Lower lobe of right lung (tissue), 2 donors: ENCODE measurements around the gene ZFY. TPM values are rescaled to one million over a fixed set of nuclear protein-coding genes. Genes with fewer than 3 reads are reported as not detected.
"Not testable (repeated sequence)": the region's sequence is repeated elsewhere in the genome, so short reads cannot be mapped to it uniquely, and the experiment has no call there.

Experiments
- ATAC-seq, 2 donors: fragments of 200-7000 bp; cut with Tn5 transposase; one replicate each; pipeline ENCODE4 v1.9.1; 2020 to 2022; ENCODE audit warnings: mild to moderate bottlenecking in 2 of 2, moderate library complexity in 2 of 2
- DNase-seq: peaks from one replicate; pipeline ENCODE4 v3.0.0-alpha.2; 2020
- H3K27ac ChIP-seq: fragments of 200-600 bp; one replicate; pipeline ENCODE4 v1.8.0; 2022
- H3K27me3 ChIP-seq: fragments of 200-600 bp; one replicate; pipeline ENCODE4 v1.8.0; 2022; ENCODE audit warnings: low read depth
- H3K36me3 ChIP-seq: fragments of 200-600 bp; one replicate; pipeline ENCODE4 v1.8.0; 2022; ENCODE audit warnings: mild to moderate bottlenecking
- H3K4me1 ChIP-seq: fragments of 200-600 bp; one replicate; pipeline ENCODE4 v1.8.0; 2022
- H3K4me3 ChIP-seq: fragments of 200-600 bp; one replicate; pipeline ENCODE4 v1.8.0; 2022; ENCODE audit warnings: mild to moderate bottlenecking
- H3K9me3 ChIP-seq: fragments of 200-600 bp; one replicate; pipeline ENCODE4 v1.8.0; 2022
- intact Hi-C: fragments of 100-400 bp; cut with DNase I; formaldehyde crosslinking; loops from one replicate; pipeline ENCODE4 v1.11.0; 2022
- total RNA-seq: library from RNA; stranded (reverse); fragmentation: NEBNext Ultra II Directional; extraction: Animal tissue kit (Norgen Biotek cat#: 25700); gene quantifications from one replicate; pipeline ENCODE4 v1.2.1, GENCODE V29; 2021
- TF ChIP-seq, protein P1 (sequence below): fragments of 200-600 bp; IDR thresholded peaks from one replicate; pipeline ENCODE4 v1.8.0; 2022; ENCODE audit warnings: antibody characterized with exemption, mild to moderate bottlenecking
- donor health status: DM: no; HTN: yes; CAD: no; lungs with severe emphysema.

ZFY gene
- total RNA-seq, 1 donor from 2014 or later, result 21.2 TPM

DNA sequence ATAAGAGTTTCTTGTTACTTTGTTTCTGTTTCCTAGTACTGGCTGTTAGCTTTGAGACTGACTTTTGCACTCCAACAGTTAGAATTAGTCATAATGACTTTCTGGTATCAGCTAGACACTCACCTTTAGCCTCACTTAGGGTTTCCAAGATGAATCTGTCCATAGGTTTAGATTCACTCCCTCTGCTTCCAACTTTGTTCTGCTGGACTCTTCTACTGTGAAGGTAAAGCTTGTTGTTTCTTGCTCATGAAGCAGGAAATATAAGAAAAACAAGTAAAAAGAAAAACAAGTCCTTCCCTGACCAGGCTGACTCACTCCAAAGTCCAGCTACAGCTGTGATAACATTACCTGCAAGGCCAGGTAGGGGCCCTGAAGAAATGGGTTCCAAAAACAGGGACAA is 67.0 kb downstream of the ZFY start:
- Histone ChIP-seq H3K9me3 (no peaks in the 10 kb centered on the region), H3K4me3 (peak overlapping the region; percentile 58), H3K36me3 (no peaks in the 10 kb centered on the region), H3K27me3 (no peaks in the 10 kb centered on the region), H3K27ac (peak overlapping the region; percentile 86), H3K4me1 (peaks cover 18% of the 10 kb centered on the region)
- ATAC-seq (no peak), DNase-seq (no peak)
- TF ChIP-seq, protein P1, sequence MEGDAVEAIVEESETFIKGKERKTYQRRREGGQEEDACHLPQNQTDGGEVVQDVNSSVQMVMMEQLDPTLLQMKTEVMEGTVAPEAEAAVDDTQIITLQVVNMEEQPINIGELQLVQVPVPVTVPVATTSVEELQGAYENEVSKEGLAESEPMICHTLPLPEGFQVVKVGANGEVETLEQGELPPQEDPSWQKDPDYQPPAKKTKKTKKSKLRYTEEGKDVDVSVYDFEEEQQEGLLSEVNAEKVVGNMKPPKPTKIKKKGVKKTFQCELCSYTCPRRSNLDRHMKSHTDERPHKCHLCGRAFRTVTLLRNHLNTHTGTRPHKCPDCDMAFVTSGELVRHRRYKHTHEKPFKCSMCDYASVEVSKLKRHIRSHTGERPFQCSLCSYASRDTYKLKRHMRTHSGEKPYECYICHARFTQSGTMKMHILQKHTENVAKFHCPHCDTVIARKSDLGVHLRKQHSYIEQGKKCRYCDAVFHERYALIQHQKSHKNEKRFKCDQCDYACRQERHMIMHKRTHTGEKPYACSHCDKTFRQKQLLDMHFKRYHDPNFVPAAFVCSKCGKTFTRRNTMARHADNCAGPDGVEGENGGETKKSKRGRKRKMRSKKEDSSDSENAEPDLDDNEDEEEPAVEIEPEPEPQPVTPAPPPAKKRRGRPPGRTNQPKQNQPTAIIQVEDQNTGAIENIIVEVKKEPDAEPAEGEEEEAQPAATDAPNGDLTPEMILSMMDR, result no peak
- intact Hi-C loops, result no loop called here

DNA sequence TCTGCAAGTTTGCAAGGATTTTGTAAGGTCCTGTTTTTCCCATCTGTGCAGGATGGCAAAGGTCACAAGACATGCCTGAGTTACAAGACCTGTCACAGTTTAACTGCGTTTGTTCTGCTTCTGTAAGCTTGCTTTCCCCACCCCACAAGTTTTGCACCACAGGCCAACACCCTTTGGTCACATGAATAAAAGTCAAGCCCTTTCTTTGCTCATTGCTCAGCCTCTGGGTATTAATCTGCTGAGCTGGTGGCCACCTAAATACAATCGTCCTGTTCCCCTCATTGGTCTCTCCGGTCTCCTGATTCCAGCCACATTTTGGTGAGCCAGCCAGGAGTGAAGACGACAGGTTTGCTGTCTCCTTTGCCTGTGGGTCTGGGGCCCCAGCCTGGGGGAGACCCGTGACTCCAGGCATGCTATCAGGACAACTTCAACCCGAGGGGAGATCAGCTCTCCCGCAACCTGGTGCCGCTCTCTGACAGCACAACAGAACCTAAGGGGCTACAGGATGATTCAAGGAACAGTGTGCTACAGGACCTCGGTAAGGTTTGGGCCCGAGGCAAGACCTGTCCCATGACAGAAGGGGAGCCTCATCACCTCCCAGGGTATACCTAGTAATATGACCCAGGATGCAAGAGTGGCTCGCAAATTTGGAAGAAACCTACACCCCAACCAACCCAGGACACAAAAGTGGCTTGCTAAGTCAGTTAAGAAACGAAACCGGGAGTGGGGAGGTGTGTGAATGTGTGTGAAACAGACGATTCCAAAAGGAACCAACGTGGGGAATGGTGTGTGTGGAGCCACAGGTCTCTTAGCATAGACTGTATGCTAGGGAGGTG is 67.7 kb downstream of the ZFY start:
- DNase-seq, result no peak
- Histone ChIP-seq H3K4me3 (peak overlapping the region; percentile 58), H3K4me1 (peaks cover 18% of the 10 kb centered on the region), H3K27me3 (no peaks in the 10 kb centered on the region), H3K36me3 (no peaks in the 10 kb centered on the region), H3K9me3 (no peaks in the 10 kb centered on the region), H3K27ac (peak overlapping the region; percentile 86)
- ATAC-seq, result peak in 1 of 2 donors; percentile 82
- intact Hi-C loops, result no loop called here
- TF ChIP-seq, protein P1, result no peak

DNA sequence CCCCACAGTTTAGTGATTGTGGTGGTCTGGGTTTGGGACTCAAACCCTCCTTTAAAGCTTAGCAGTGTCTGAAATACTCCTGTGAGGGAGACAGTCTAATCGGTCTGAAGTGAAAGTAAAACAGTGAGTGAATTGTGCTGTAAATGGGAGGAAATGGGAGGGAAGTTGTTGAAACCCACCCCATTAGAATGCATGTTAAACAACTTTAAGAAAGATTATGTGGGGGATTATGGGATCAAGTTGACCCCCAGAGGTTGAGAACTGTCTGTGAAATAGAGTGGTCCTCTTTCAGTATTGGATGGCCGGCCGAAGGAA is 68.3 kb downstream of the ZFY start:
- Histone ChIP-seq H3K4me1 (peaks cover 18% of the 10 kb centered on the region), H3K27me3 (no peaks in the 10 kb centered on the region), H3K36me3 (no peaks in the 10 kb centered on the region), H3K4me3 (peak overlapping the region; percentile 58), H3K27ac (peak overlapping the region; percentile 86), H3K9me3 (no peaks in the 10 kb centered on the region)
- TF ChIP-seq, protein P1, result no peak
- peak in 1 of 2 donors; percentile 31 for ATAC-seq
- intact Hi-C loops, result no loop called here
- no peak for DNase-seq

DNA sequence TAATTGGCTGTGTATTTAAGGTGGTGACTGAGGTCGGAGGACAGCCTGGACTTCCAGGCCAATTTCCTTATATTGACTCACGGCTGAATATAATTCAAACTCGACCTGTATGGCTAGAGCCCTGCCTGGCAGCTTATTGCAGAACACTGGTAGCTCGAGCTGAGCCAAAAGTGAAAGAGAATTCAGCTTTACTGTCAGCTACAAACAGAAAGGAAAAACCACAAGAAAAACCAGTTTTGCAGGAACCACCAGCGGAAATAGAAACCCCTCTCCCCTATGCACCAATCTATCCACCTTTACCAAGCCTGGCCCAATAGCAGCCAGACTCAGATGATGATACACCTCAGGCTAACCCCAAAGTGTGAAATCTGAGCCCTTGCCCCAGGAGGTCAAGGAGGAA is 68.7 kb downstream of the ZFY start:
- TF ChIP-seq, protein P1, result no peak
- DNase-seq, result no peak
- H3K4me1 ChIP-seq, result peaks cover 18% of the 10 kb centered on the region
- H3K4me3 ChIP-seq, result peak overlapping the region; percentile 58
- H3K9me3 ChIP-seq, result no peaks in the 10 kb centered on the region
- intact Hi-C loops, result no loop called here
- peak overlapping the region; percentile 86 for H3K27ac ChIP-seq
- no peaks in the 10 kb centered on the region for H3K27me3 ChIP-seq
- peak in 1 of 2 donors; percentile 71 for ATAC-seq
- no peaks in the 10 kb centered on the region for H3K36me3 ChIP-seq

GRCh38 chrY:3006031-3006430 is 70.8 kb downstream of the ZFY start:
- DNase-seq, ATAC-seq, H3K27ac ChIP-seq, H3K36me3 ChIP-seq, H3K27me3 ChIP-seq, H3K9me3 ChIP-seq, H3K4me3 ChIP-seq, intact Hi-C loops: not testable (repeated sequence)
- H3K4me1 ChIP-seq, result peaks cover 18% of the 10 kb centered on the region

- DNase-seq (no peak), ATAC-seq (no peak)
- intact Hi-C loops, result no loop called here
- no peak overlapping the region for H3K27ac ChIP-seq
- H3K36me3 ChIP-seq, result no peaks in the 10 kb centered on the region
- H3K4me1 ChIP-seq, result peaks cover 7% of the 10 kb centered on the region
- TF ChIP-seq, protein P1, result no peak
- no peaks in the 10 kb centered on the region for H3K9me3 ChIP-seq
- H3K27me3 ChIP-seq, result no peaks in the 10 kb centered on the region
- H3K4me3 ChIP-seq, result no peak overlapping the region
Observed at GRCh38 chrY:3007967-3008366, 72.8 kb downstream of the ZFY start.
